H1 (cell line): Measurements from ENCODE around the gene SLC38A10. TPM values are rescaled to one million over a fixed set of nuclear protein-coding genes. Genes with fewer than 3 reads are reported as not detected.

Experiments used
- CTCF ChIA-PET: fragments of 300-600 bp; sonication (Branson Sonifier 250); formaldehyde crosslinking; loops from one replicate; lab custom pipeline; 2021; ENCODE audit not compliant: partially characterized antibody; lab: Charles Lee
- POLR2A ChIA-PET: fragments of 300-600 bp; sonication (Branson Sonifier 250); formaldehyde crosslinking; loops from one replicate; lab custom pipeline; 2021; ENCODE audit warnings: inconsistent platforms; ENCODE audit not compliant: partially characterized antibody; lab: Charles Lee
- DNase-seq, 2 experiments: peaks; one replicate each; pipeline versions ENCODE4 v3.0.0 to v3.0.0-alpha.2; 2010 to 2022; ENCODE audit warnings: low spot score in 2 of 2, low read depth in 1 of 2, mixed read lengths in 1 of 2
- FAIRE-seq: peaks from 2 replicates; lab custom pipeline; 2011; peaks lifted over from hg19 to GRCh38; lab: Jason Lieb, UNC
- H2AFZ ChIP-seq: 2 replicates; pipeline ENCODE4 v1.8.1; 2012; ENCODE audit warnings: low read length, inconsistent platforms
- H2AK5ac ChIP-seq: 2 replicates; pipeline ENCODE4 v1.6.1; 2013; ENCODE audit warnings: low read depth, low read length
- H2BK120ac ChIP-seq: replicated peaks from 2 replicates; pipeline ENCODE3; 2013; ENCODE audit warnings: low read depth, low read length, inconsistent platforms
- H2BK12ac ChIP-seq: 2 replicates; pipeline ENCODE4 v1.6.1; 2013; ENCODE audit warnings: low read depth, low read length
- H2BK15ac ChIP-seq: 2 replicates; pipeline ENCODE4 v1.6.1; 2013; ENCODE audit warnings: low read length
- H2BK20ac ChIP-seq: 2 replicates; pipeline ENCODE4 v1.6.1; 2013; ENCODE audit warnings: low read length
- H2BK5ac ChIP-seq: 2 replicates; pipeline ENCODE4 v1.6.1; 2013; ENCODE audit warnings: low read depth, low read length
- H3K14ac ChIP-seq: 2 replicates; pipeline ENCODE4 v1.6.1; 2013; ENCODE audit warnings: inconsistent platforms; ENCODE audit not compliant: insufficient read length
- H3K18ac ChIP-seq: 2 replicates; pipeline ENCODE4 v1.6.1; 2013; ENCODE audit warnings: low read length; ENCODE audit errors: extremely low read depth
- H3K23ac ChIP-seq: 2 replicates; pipeline ENCODE4 v1.6.1; 2013; ENCODE audit warnings: inconsistent platforms; ENCODE audit not compliant: insufficient read length
- H3K23me2 ChIP-seq: 2 replicates; pipeline ENCODE4 v1.6.1; 2013; ENCODE audit warnings: low read depth, low read length
- H3K27ac ChIP-seq: 2 replicates; pipeline ENCODE4 v1.6.1; 2011; ENCODE audit warnings: low read depth, low read length, inconsistent platforms
- H3K27me3 ChIP-seq, 4 experiments: replicated peaks in 1 of 4; 1 replicate in 1 of 4; 2 replicates in 3 of 4; pipeline versions ENCODE4 v1.6.1 to v1.8.1; 2011 to 2013; ENCODE audit warnings: low read length in 3 of 4, mild to moderate bottlenecking in 3 of 4, inconsistent platforms in 2 of 4, mixed read lengths in 2 of 4, moderate library complexity in 1 of 4; ENCODE audit not compliant: control insufficient read depth in 3 of 4, insufficient read depth in 3 of 4; ENCODE audit errors: extremely low read depth in 1 of 4
- H3K36me3 ChIP-seq, 4 experiments: 2 replicates each; pipeline versions ENCODE4 v1.6.1 to v1.8.1; 2011 to 2013; ENCODE audit warnings: mild to moderate bottlenecking in 4 of 4, low read length in 3 of 4, moderate library complexity in 2 of 4, control low read depth in 1 of 4, inconsistent platforms in 1 of 4; ENCODE audit not compliant: insufficient read depth in 4 of 4, control insufficient read depth in 2 of 4
- H3K4ac ChIP-seq: replicated peaks from 2 replicates; pipeline ENCODE3; 2013; ENCODE audit warnings: low read length, low read depth, mixed read lengths, inconsistent platforms; ENCODE audit not compliant: insufficient read length
- H3K4me1 ChIP-seq, 4 experiments: replicated peaks in 1 of 4; 1 replicate in 1 of 4; 2 replicates in 3 of 4; pipeline versions ENCODE4 v1.6.1 to v1.8.1; 2011 to 2013; ENCODE audit warnings: low read length in 3 of 4, inconsistent platforms in 2 of 4, mixed read lengths in 1 of 4; ENCODE audit not compliant: insufficient read depth in 4 of 4, control insufficient read depth in 3 of 4
- H3K4me2 ChIP-seq, 2 experiments: 2 replicates each; pipeline versions ENCODE4 v1.6.1 to v1.8.1; 2011 to 2013; ENCODE audit warnings: low read depth in 2 of 2, low read length in 2 of 2, control low read depth in 1 of 2, inconsistent platforms in 1 of 2, mild to moderate bottlenecking in 1 of 2; ENCODE audit not compliant: insufficient read depth in 1 of 2
- H3K4me3 ChIP-seq, 4 experiments: fragments of 200-600, 300-600 bp in 1 of 4; sonication (generic), shearing (Covaris generic), sonication (Bioruptor Twin) in 1 of 4; 2 replicates each; pipeline versions ENCODE4 v1.5.1 to v1.8.1; 2011 to 2016; ENCODE audit warnings: low read length in 4 of 4, low read depth in 3 of 4, control low read depth in 2 of 4, inconsistent platforms in 2 of 4, mild to moderate bottlenecking in 2 of 4, mixed read lengths in 1 of 4, moderate library complexity in 1 of 4; ENCODE audit not compliant: insufficient read depth in 2 of 4; ENCODE audit errors: extremely low read depth in 1 of 4
- H3K56ac ChIP-seq: replicated peaks from 2 replicates; pipeline ENCODE3; 2013; ENCODE audit warnings: low read depth, mild to moderate bottlenecking, mixed read lengths, low read length, inconsistent platforms; ENCODE audit not compliant: insufficient read length
- H3K79me1 ChIP-seq: 2 replicates; pipeline ENCODE4 v1.6.1; 2013; ENCODE audit warnings: low read depth, low read length, control low read depth
- H3K79me2 ChIP-seq, 2 experiments: 2 replicates each; pipeline versions ENCODE4 v1.6.1 to v1.8.1; 2012 to 2013; ENCODE audit warnings: low read length in 2 of 2, mild to moderate bottlenecking in 2 of 2, inconsistent platforms in 1 of 2; ENCODE audit not compliant: insufficient read depth in 2 of 2, control insufficient read depth in 1 of 2
- H3K9ac ChIP-seq, 4 experiments: replicated peaks in 1 of 4; 1 replicate in 1 of 4; 2 replicates in 3 of 4; pipeline versions ENCODE4 v1.6.1 to v1.8.1; 2011 to 2013; ENCODE audit warnings: low read depth in 3 of 4, low read length in 3 of 4, control low read depth in 2 of 4, mild to moderate bottlenecking in 2 of 4, moderate library complexity in 2 of 4, inconsistent platforms in 1 of 4; ENCODE audit errors: extremely low read depth in 1 of 4
- H3K9me3 ChIP-seq, 2 experiments: 2 replicates each; pipeline versions ENCODE4 v1.6.1 to v1.8.1; 2012 to 2013; ENCODE audit warnings: mild to moderate bottlenecking in 2 of 2, moderate library complexity in 2 of 2, control low read depth in 1 of 2, inconsistent platforms in 1 of 2, low read depth in 1 of 2, low read length in 1 of 2, mixed read lengths in 1 of 2; ENCODE audit not compliant: insufficient read depth in 2 of 2
- H4K20me1 ChIP-seq, 2 experiments: replicated peaks in 1 of 2; 2 replicates each; pipeline versions ENCODE3 to v1.8.1; 2011 to 2013; ENCODE audit warnings: inconsistent platforms in 2 of 2, low read length in 2 of 2, mild to moderate bottlenecking in 1 of 2; ENCODE audit not compliant: insufficient read depth in 2 of 2, control insufficient read depth in 1 of 2
- H4K5ac ChIP-seq: 2 replicates; pipeline ENCODE4 v1.6.1; 2013; ENCODE audit warnings: low read length, low read depth, mixed read lengths, inconsistent platforms; ENCODE audit not compliant: insufficient read length
- H4K8ac ChIP-seq: 2 replicates; pipeline ENCODE4 v1.8.0; 2013; ENCODE audit warnings: mild to moderate bottlenecking, moderate library complexity, low read length, inconsistent platforms; ENCODE audit not compliant: insufficient read depth; ENCODE audit errors: extremely low read depth
- H4K91ac ChIP-seq: replicated peaks from 2 replicates; pipeline ENCODE3; 2013; ENCODE audit warnings: low read length, mixed read lengths, inconsistent platforms; ENCODE audit not compliant: insufficient read length
- SUZ12 ChIP-seq: fragments of 200-600 bp; sonication (generic); IDR thresholded peaks from 2 replicates; pipeline ENCODE4 v1.6.1; 2012; ENCODE audit warnings: mild to moderate bottlenecking, inconsistent platforms, low read length, moderate library complexity, mixed read lengths
- WGBS, 2 experiments: shearing (Covaris generic) in 1 of 2; methylation state at CpG; one replicate each; pipeline versions ENCODE4 v1.1.6 to v1.1.7; 2013 to 2015; ENCODE audit warnings: low lambda C conversion rate in 2 of 2, mixed read lengths in 2 of 2, inconsistent platforms in 1 of 2, low coverage in 1 of 2, missing lambda C conversion rate in 1 of 2; ENCODE audit not compliant: insufficient replicate concordance in 2 of 2, insufficient coverage in 1 of 2, insufficient read length in 1 of 2; ENCODE audit errors: extremely low coverage in 1 of 2, missing lambda C conversion rate in 1 of 2; 5-methylcytosine and 5-hydroxymethylcytosine counted together
- polyA plus RNA-seq, 7 experiments: library from polyadenylated mRNA; depleted of rRNA in 3 of 7; stranded (reverse) in 5 of 7; unstranded in 2 of 7; fragments of >200 nt in 5 of 7; fragments of 200-250 nt in 2 of 7; gene quantifications; 1 replicate in 5 of 7; 2 replicates in 1 of 7; 4 replicates in 1 of 7; pipeline versions ENCODE4 v1.2.1 to v1.2.3, GENCODE V29; 2011 to 2013; ENCODE audit warnings: missing spikeins in 2 of 7, mixed read lengths in 2 of 7
- total RNA-seq: library from RNA; stranded (reverse); fragmentation: NEBNext Ultra II Directional; extraction: Animal tissue kit (Norgen Biotek cat#: 25700); gene quantifications from 2 replicates; pipeline ENCODE4 v1.2.1, GENCODE V29; 2021

The SLC38A10 gene
- total and polyA plus RNA-seq, 2 of the 8 experiments (the other 6 are each of a cell fraction or from before 2014, with no cell fraction given), result 26.4 to 41.0 TPM

DNA sequence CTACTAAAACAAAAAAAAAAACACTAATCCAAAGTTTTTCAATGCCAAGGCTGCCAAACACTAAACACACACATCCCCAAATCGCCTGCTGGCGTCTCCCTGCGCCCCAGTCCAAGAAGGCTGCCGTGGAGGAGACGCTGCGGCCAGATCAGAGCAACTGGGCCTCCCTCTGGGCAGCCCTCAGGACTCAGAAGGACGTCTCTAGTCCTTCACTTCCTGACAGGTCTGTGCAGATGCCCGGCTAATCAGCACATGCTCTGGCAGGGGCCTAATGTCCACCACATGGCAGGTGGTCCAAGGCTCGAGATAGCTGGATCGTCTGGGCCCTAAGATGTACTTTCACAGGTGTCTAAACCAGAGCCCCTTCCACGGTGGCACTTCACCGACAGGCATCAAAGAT, 2.7 kb downstream of the SLC38A10 start:
- Histone ChIP-seq H2BK20ac (no peak overlapping the region), H2AFZ (no peak overlapping the region), H3K36me3 (peaks cover 0 to 5% (median 2%) of the 10 kb centered on the region in 4 experiments; a peak in 2 of 8 replicates), H2BK120ac (no peak overlapping the region), H4K91ac (no peak overlapping the region), H3K79me1 (peaks cover 9% of the 10 kb centered on the region), H3K4me1 (peaks cover 3 to 6% (median 4%) of the 10 kb centered on the region in 4 experiments; a peak in 5 of 7 replicates), H3K4ac (no peak overlapping the region), H3K14ac (no peak overlapping the region), H2AK5ac (no peak overlapping the region), H4K8ac (no peak overlapping the region), H2BK5ac (no peak overlapping the region), H3K27ac (no peak overlapping the region), H3K18ac (no peak overlapping the region), H4K20me1 (peaks cover 0 to 22% of the 10 kb centered on the region in 2 experiments), H3K56ac (no peak overlapping the region), H3K79me2 (peaks cover 0 to 23% of the 10 kb centered on the region in 2 experiments; a peak in 2 of 4 replicates), H3K4me2 (no peak overlapping the region), H2BK15ac (no peak overlapping the region), H3K27me3 (no peaks in the 10 kb centered on the region), H3K9me3 (no peaks in the 10 kb centered on the region), H3K9ac (no peak overlapping the region), H4K5ac (no peak overlapping the region), H3K4me3 (no peak overlapping the region), H3K23me2 (peaks cover 7% of the 10 kb centered on the region), H2BK12ac (no peak overlapping the region), H3K23ac (no peak overlapping the region)
- FAIRE-seq (no peak), DNase-seq (no peak)
- 90% methylated on average over 12 of the region's 12 CpGs; no CpG with 5 or more reads in 1 of the 2 experiments for WGBS, 2 experiments
- ChIA-PET POLR2A (interaction anchor here (1.0 to 2.9 kb wide), 5 partner anchors 35 to 244 kb away, joined by 3 to 12 read pairs (median 4); partner anchors contain the start of gene ACTG1), CTCF (interaction anchor here (0.6 to 4.3 kb wide), 38 partner anchors 9 to 269 kb away, joined by 3 to 34 read pairs (median 5); partner anchors contain the start of gene BAHCC1)
- TF ChIP-seq SUZ12, result no peak
